HG03108 (cell line): ENCODE data around the gene ATP2C2.

Experiments
- ATAC-seq: cut with Tn5 transposase; IDR thresholded peaks from one replicate; pipeline ENCODE4 v1.9.1; 2021; ENCODE audit warnings: moderate library complexity; ENCODE audit not compliant: unreplicated experiment

ATP2C2 gene

DNA sequence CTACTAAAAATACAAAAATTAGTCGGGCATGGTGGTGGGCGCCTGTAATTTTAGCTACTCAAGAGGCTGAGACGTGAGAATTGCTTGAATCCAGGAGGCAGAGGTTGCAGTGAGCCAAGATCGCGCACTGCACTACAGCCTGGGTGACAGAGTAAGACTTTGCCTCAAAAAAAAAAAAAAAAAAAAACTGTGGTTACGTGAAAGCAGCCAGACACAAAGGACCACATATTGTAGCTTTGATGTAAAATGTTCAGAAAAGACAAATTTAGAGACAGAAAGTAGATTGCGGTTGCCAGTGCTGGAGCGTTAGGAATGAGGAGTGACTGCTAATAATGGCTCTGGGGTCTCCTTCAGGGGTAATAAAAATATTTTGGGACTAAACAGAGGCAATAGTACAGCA, 140.2 kb downstream of the ATP2C2 start:
- no peak for ATAC-seq

DNA sequence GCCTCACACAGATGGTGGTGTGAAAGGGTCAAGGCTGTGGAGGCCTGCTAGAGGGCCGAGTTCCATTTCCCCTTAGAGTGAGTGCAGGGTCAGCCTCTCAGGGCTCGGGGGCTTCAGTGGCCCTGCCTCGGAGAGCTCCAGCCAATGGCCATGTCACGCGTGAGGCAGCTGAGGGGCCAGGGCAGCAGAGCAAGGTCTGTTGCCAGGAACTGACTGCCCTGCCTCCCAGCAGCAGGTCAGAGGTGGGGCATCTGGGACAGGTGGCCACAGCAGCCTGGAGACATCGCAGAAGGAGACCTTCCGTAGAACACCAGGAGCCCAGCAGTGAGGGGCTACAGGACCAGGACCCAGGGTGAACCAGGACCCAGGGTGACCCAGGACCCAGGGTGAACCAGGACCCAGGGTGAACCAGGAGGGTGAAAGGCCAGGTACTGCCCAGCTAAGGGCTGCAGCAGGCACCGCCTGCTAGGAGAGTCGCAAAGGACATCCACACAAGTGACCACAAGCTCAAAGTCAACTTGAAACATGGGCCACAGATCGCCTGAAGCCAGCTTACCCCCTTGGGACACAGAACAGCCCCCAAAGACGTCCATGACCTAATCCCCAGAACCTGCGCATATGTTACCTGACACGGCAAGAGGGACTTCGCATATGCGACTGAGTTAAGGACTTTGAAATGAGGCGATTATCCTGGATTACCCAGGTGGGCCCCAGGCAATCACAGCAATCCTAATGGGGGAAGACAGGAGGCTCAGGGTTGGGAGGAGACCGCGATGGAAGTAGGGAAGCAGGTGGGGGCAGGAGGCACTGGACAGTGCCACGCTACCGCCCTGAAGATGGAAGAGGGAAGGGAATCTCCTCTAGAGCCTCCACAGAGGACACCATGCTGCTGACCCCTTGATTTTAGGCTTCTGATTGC, 141.0 kb downstream of the ATP2C2 start:
- ATAC-seq, result no peak

DNA sequence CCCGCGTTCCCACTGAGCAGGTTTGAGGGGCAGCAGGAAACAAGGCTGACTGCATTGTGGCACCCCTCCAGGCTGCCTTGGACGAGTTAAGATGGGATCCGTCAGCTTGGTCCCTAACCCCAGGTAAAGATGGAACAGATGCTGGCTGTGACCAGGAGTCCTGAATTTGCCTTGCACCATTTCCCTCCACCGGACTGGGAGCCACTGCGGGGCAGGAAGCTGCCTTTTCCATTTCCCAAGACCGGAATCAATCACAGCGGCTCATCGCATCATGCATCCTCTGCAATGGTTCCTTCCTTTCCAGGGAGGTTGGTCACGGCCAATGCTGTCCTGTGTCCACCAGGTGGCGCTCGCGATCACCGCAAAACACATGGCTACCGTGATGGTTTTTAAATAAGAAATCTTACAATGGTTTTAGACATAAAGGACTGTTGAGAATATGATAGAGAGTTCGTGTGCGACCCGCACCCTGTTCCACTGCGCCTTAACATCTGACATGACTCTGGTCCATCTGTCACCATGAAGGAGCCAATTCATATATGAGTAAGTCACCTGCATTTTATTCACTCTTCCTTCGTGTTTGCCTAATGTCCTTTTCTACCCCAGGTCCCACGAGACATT, 143.0 kb downstream of the ATP2C2 start:
- ATAC-seq, result no peak

DNA sequence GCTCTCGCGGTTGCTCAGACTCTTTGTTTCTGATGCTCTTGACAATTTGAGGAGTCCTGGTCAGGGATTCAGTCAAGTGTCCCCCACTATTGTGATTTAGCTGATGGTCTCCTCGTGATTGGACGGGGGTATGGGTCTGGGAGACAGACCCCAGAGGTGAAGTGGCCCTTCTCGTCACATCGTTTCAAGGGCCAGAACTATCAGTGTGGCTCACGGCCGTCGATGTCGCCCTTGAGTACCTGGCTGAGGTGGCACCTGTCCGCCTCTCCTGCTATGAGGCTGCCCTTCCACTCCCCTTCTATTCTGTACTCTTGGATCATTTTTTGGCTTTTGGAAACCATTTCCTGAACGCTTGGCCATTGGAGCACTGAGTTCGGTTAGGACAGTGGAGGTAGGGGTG, 143.5 kb downstream of the ATP2C2 start:
- ATAC-seq, result no peak

DNA sequence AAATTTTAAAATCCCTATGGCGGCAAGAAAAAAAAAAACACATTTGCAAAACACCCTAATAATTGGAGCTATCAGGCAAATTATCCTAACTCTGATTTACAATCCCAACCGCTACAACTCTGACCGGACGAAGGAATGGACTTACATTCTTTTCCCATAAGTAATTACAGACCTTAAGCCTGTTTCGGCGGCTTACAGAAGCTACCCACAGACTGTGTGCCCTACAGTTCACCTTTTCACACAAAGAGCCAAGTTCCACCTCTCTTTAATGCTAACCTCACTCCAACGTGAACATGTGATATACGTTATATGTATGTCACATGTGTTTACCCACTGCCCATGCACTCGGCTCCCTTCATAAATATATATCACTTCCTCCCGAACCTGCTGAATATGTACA, 144.8 kb downstream of the ATP2C2 start:
- ATAC-seq, result no peak

DNA sequence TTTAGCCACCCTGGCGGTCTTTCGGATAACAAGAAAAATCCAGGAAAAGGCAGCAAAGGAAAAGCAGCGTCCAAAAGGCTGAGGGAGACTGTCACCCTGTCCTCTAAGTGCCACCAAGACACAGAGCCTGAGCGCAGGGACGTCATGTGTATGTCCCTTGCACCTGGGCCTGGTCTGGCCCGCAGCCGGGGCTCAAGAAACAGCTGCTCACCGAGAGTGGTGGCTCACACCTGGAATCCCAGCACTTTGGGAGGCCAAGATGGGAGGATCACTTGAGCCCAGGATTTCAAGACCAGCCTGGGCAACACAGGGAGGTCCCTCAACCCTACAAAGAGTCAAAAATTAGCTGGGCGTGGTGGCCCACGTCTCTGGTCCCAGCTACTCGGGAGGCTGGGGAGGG, 145.3 kb downstream of the ATP2C2 start:
- ATAC-seq, result no peak
